ENCODE results near the gene CAMTA1. TPM values are rescaled to one million over a fixed set of nuclear protein-coding genes. Genes with fewer than 3 reads are reported as not detected.

The CAMTA1 gene
- total and polyA plus RNA-seq, 9 of the 15 experiments (the other 6 are each of a cell fraction or from before 2014, with no cell fraction given), result 43.9 to 161 (median 65.9) TPM

GRCh38 chr1:7236844-7237515, 451.7 kb downstream of the CAMTA1 start (continued):
- no peak for TF ChIP-seq ELF4 (CRISPR knock-in tag; IDR thresholded peaks at IDR 0.05)
- no peak for TF ChIP-seq GATAD2B (IDR thresholded peaks at IDR 0.05; ENCODE audit: borderline replicate concordance)
- no peak for TF ChIP-seq LARP7 (IDR thresholded peaks at IDR 0.05)
- TF ChIP-seq MAFF (IDR thresholded peaks at IDR 0.05; ENCODE audit: low read length), result no peak
- TF ChIP-seq CCAR2 (IDR thresholded peaks at IDR 0.05; ENCODE audit: low read depth, low read length), result no peak
- TF ChIP-seq NKRF (IDR thresholded peaks at IDR 0.05; ENCODE audit: borderline replicate concordance), result no peak

- Histone ChIP-seq H3K27me3 (ENCODE audit: control insufficient read depth in 2 of 2, insufficient read depth in 2 of 2, low read length in 2 of 2) (peaks cover 38 to 57% of the 10 kb centered on the region in 2 experiments), H3K79me2 (ENCODE audit: control insufficient read depth, insufficient read depth, low read length) (no peaks in the 10 kb centered on the region), H3K4me2 (ENCODE audit: insufficient read depth, low read length) (no peak overlapping the region), H3K4me1 (replicated peaks in 1 of 2; ENCODE audit: control insufficient read depth in 2 of 2, insufficient read depth in 2 of 2, low read length in 2 of 2) (no peaks in the 10 kb centered on the region), H3K9me3 (replicated peaks; ENCODE audit: control insufficient read depth, insufficient read depth, low read depth, low read length) (no peaks in the 10 kb centered on the region), H2AFZ (ENCODE audit: low read depth, low read length) (no peak overlapping the region), H3K36me3 (ENCODE audit: control insufficient read depth, insufficient read depth, low read length) (no peaks in the 10 kb centered on the region), H3K9me1 (ENCODE audit: control insufficient read depth, insufficient read depth, low read length) (no peaks in the 10 kb centered on the region), H3K9ac (ENCODE audit: insufficient read depth in 1 of 2, low read depth in 2 of 2, low read length in 2 of 2) (no peak overlapping the region), H4K20me1 (replicated peaks; ENCODE audit: control insufficient read depth, insufficient read depth, low read length) (peaks cover 13% of the 10 kb centered on the region; the same call in 1 of the 2 replicates), H3K4me3 (no peak overlapping the region), H3K27ac (ENCODE audit: extremely low read depth, low read depth, low read length) (no peak overlapping the region)
- ATAC-seq (no peak), FAIRE-seq (no peak), DNase-seq (ENCODE audit: extremely low read depth in 1 of 4, low spot score in 3 of 4) (no peak)
- WGBS (ENCODE audit: insufficient coverage, low coverage, missing lambda C conversion rate), result 0% methylated on average over 6 of the region's 6 CpGs
- in situ Hi-C loops (cut with MboI), result no loop called here
- intact Hi-C loops (cut with micrococcal nuclease), result no loop called here
- CTCF ChIA-PET (ENCODE audit: low intra/inter-chr PET ratio), result no interaction called here
- no TSS peak for BruUV-seq (replicated peaks)
- POLR2A ChIA-PET, result no interaction called here
- TF ChIP-seq TCF15 (CRISPR knock-in tag; IDR thresholded peaks at IDR 0.05) (no peak), CREB3L1 (IDR thresholded peaks at IDR 0.05; ENCODE audit: borderline replicate concordance, low read depth) (no peak), ZNF75A (CRISPR knock-in tag; IDR thresholded peaks at IDR 0.05) (no peak), ZBTB12 (CRISPR knock-in tag; IDR thresholded peaks at IDR 0.05) (no peak)
Observed at GRCh38 chr1:7247158-7247557, 461.9 kb downstream of the CAMTA1 start.
